GM12878 (cell line): ENCODE measurements around the gene HCCS. TPM values are rescaled to one million over a fixed set of nuclear protein-coding genes. Genes with fewer than 3 reads are reported as not detected.

Experiments used
- ATAC-seq: fragments of 200-7000 bp; cut with Tn5 transposase; 3 replicates; pipeline ENCODE4 v1.9.1; 2020; ENCODE audit warnings: mild to moderate bottlenecking, moderate library complexity
- BruUV-seq: library from RNA; stranded (reverse); fragments of 400-500 nt; replicated peaks from 2 replicates; lab custom pipeline; 2021; lab: Mats Ljungman, UMichigan
- CTCF ChIA-PET: fragments of 300-600 bp; sonication (Branson Sonifier 250); formaldehyde crosslinking; extraction: SDS; loops from one replicate; lab custom pipeline; 2021; ENCODE audit warnings: inconsistent platforms; lab: Yijun Ruan, JAX
- POLR2A ChIA-PET: fragments of 350-600 bp; formaldehyde crosslinking; extraction: SDS; loops from one replicate; lab custom pipeline; 2021; ENCODE audit warnings: inconsistent platforms; lab: Charles Lee
- RAD21 ChIA-PET: fragments of 300-600 bp; sonication (Branson Sonifier 250); formaldehyde crosslinking; loops from one replicate; lab custom pipeline; 2023; ENCODE audit warnings: antibody characterized with exemption; ENCODE audit not compliant: unreplicated experiment; lab: Charles Lee
- SMC1A ChIA-PET: fragments of 300-600 bp; sonication (Branson Sonifier 250); formaldehyde crosslinking; loops from one replicate; lab custom pipeline; 2023; ENCODE audit not compliant: unreplicated experiment, uncharacterized antibody; lab: Charles Lee
- DNase-seq: peaks from one replicate; pipeline ENCODE4 v3.0.0-alpha.2; 2011; ENCODE audit warnings: low read depth, low spot score
- FAIRE-seq: peaks from 3 replicates; lab custom pipeline; 2011; peaks lifted over from hg19 to GRCh38; lab: Jason Lieb, UNC
- H2AFZ ChIP-seq: 2 replicates; pipeline ENCODE4 v1.6.0; 2011; ENCODE audit warnings: low read depth, low read length, control low read depth; ENCODE audit not compliant: control insufficient read depth
- H3K27ac ChIP-seq: 2 replicates; pipeline ENCODE4 v1.5.1; 2011; ENCODE audit warnings: control low read depth; ENCODE audit not compliant: control insufficient read depth, insufficient read depth
- H3K27me3 ChIP-seq, 2 experiments: replicated peaks in 1 of 2; 2 replicates each; pipeline versions ENCODE4 v1.6.0 to v1.6.1; 2011; ENCODE audit warnings: low read length in 1 of 2; ENCODE audit not compliant: control insufficient read depth in 2 of 2, insufficient read depth in 2 of 2
- H3K36me3 ChIP-seq, 2 experiments: 2 replicates each; pipeline ENCODE4 v1.5.1; 2011; ENCODE audit warnings: low read length in 1 of 2; ENCODE audit not compliant: control insufficient read depth in 2 of 2, insufficient read depth in 2 of 2
- H3K4me1 ChIP-seq: 2 replicates; pipeline ENCODE4 v1.6.1; 2011; ENCODE audit warnings: mild to moderate bottlenecking, low read length, moderate library complexity, mixed read lengths; ENCODE audit not compliant: control insufficient read depth, insufficient read depth
- H3K4me2 ChIP-seq: 2 replicates; pipeline ENCODE4 v1.6.0; 2011; ENCODE audit warnings: control low read depth; ENCODE audit not compliant: control insufficient read depth, insufficient read depth
- H3K4me3 ChIP-seq: fragments of 200-600 bp; sonication (generic); 2 replicates; pipeline ENCODE4 v1.5.1; 2016
- H3K79me2 ChIP-seq: 2 replicates; pipeline ENCODE4 v1.6.0; 2011; ENCODE audit warnings: low read length; ENCODE audit not compliant: control insufficient read depth, insufficient read depth
- H3K9ac ChIP-seq: 2 replicates; pipeline ENCODE4 v1.8.0; 2011; ENCODE audit warnings: low read length, control low read depth, mixed read lengths; ENCODE audit not compliant: control insufficient read depth, insufficient read depth
- H3K9me3 ChIP-seq: replicated peaks from 3 replicates; pipeline ENCODE4 v1.5.1; 2011; ENCODE audit warnings: mild to moderate bottlenecking, low read length; ENCODE audit not compliant: control insufficient read depth, insufficient read depth
- H4K20me1 ChIP-seq: 2 replicates; pipeline ENCODE4 v1.6.0; 2011; ENCODE audit not compliant: control insufficient read depth, insufficient read depth
- BMI1 ChIP-seq: fragments of 450-650 bp; IDR thresholded peaks from 2 replicates; pipeline ENCODE4 v1.6.1; 2016; ENCODE audit warnings: mild to moderate bottlenecking, moderate library complexity, borderline replicate concordance
- GATAD2B ChIP-seq: fragments of 450-650 bp; conservative IDR thresholded peaks from 2 replicates; pipeline ENCODE4 v1.6.1; 2017; ENCODE audit warnings: low read depth, mild to moderate bottlenecking, moderate library complexity
- JUNB ChIP-seq: IDR thresholded peaks from 2 replicates; pipeline ENCODE4 v1.6.1; 2016; ENCODE audit warnings: antibody characterized with exemption, mild to moderate bottlenecking
- SMAD5 ChIP-seq: IDR thresholded peaks from 2 replicates; pipeline ENCODE4 v1.6.1; 2016; ENCODE audit warnings: antibody characterized with exemption, low read depth
- ZNF687 ChIP-seq: fragments of 450-650 bp; IDR thresholded peaks from 2 replicates; pipeline ENCODE4 v1.6.1; 2017; ENCODE audit warnings: mild to moderate bottlenecking, moderate library complexity
- WGBS: methylation state at CpG from one replicate; pipeline ENCODE4 v1.1.6; 2016; ENCODE audit warnings: low lambda C conversion rate; ENCODE audit not compliant: insufficient replicate concordance, insufficient coverage; ENCODE audit errors: missing lambda C conversion rate; 5-methylcytosine and 5-hydroxymethylcytosine counted together
- in situ Hi-C: fragments of 300-500 bp; cut with MboI; formaldehyde crosslinking; loops from 9 replicates; pipeline ENCODE4 v1.14.3; 2018; ENCODE audit warnings: mixed read lengths
- intact Hi-C: fragments of 100-400 bp; cut with micrococcal nuclease; formaldehyde crosslinking; loops from one replicate; pipeline ENCODE4 v1.14.2; 2022; ENCODE audit not compliant: unreplicated experiment
- polyA plus RNA-seq, 11 experiments: library from polyadenylated mRNA; depleted of rRNA in 4 of 11; unstranded in 6 of 11; stranded (reverse) in 5 of 11; fragments of >200 nt; fragmentation: Nextera tagmentation in 4 of 11; fragmentation: Illumina TruSeq in 1 of 11; extraction: Ambion mirVana in 4 of 11; extraction: Trizol in 1 of 11; gene quantifications; 1 replicate in 1 of 11; 2 replicates in 10 of 11; pipeline versions ENCODE4 v1.2.1 to v1.2.3, GENCODE V29; 2011 to 2016; ENCODE audit warnings: inconsistent platforms in 2 of 11, missing spikeins in 2 of 11, low read depth in 1 of 11
- total RNA-seq, 4 experiments: library from RNA; depleted of rRNA in 3 of 4; stranded (reverse); fragments of >200 nt in 3 of 4; fragmentation: Illumina TruSeq in 1 of 4; extraction: Trizol in 1 of 4; gene quantifications; 2 replicates each; pipeline versions ENCODE4 v1.2.1 to v1.2.3, GENCODE V29; 2013 to 2021

Gene HCCS
- total and polyA plus RNA-seq, 10 of the 15 experiments (the other 5 are each of a cell fraction or from before 2014, with no cell fraction given): 11.8 to 69.6 (median 36.9) TPM

- POLR2A ChIA-PET: no interaction called here
- ATAC-seq (no peak), DNase-seq (no peak), FAIRE-seq (no peak)
- Histone ChIP-seq H3K79me2 (no peaks in the 10 kb centered on the region), H3K27me3 (no peaks in the 10 kb centered on the region), H4K20me1 (no peaks in the 10 kb centered on the region), H3K9me3 (no peaks in the 10 kb centered on the region), H3K4me3 (no peak overlapping the region), H3K4me2 (no peak overlapping the region), H3K27ac (no peak overlapping the region), H2AFZ (no peak overlapping the region), H3K4me1 (no peaks in the 10 kb centered on the region), H3K9ac (no peak overlapping the region), H3K36me3 (no peaks in the 10 kb centered on the region)
- RAD21 ChIA-PET: no interaction called here
- in situ Hi-C loops (loop anchor here (5.0 kb wide), 1 partner anchor 938 kb away; no protein-coding TSS in a partner anchor), intact Hi-C loops (no loop called here)
- TF ChIP-seq SMAD5 (no peak), GATAD2B (no peak), ZNF687 (no peak), JUNB (no peak), BMI1 (no peak)
- SMC1A ChIA-PET: interaction anchor here (1.0 kb wide), 1 partner anchor 940 kb away, joined by 3 read pairs; no protein-coding TSS in a partner anchor
- CTCF ChIA-PET: interaction anchor here (2.2 kb wide), 1 partner anchor 940 kb away, joined by 9 read pairs; no protein-coding TSS in a partner anchor
- 50% methylated on average over 3 of the region's 3 CpGs for whole genome bisulfite sequencing
- BruUV-seq: no TSS peak
Observed at GRCh38 chrX:11130136-11130535, 19.0 kb downstream of the HCCS start.
